Heart right ventricle (tissue), 16 donors: Measurements from ENCODE around the gene LONRF2. TPM values are rescaled to one million over a fixed set of nuclear protein-coding genes. Genes with fewer than 3 reads are reported as not detected.

Experiments
- ATAC-seq, 8 donors: fragments of 200-7000 bp; cut with Tn5 transposase; one replicate each; pipeline ENCODE4 v1.9.1; 2020; ENCODE audit warnings: mild to moderate bottlenecking in 8 of 8, moderate library complexity in 8 of 8, moderate number of reproducible peaks in 1 of 8
- DNase-seq, 2 donors: peaks; one replicate each; pipeline ENCODE4 v3.0.0-alpha.2; 2020
- H3K27ac ChIP-seq, 10 donors: fragments of 200-600 bp; sonication (generic) in 2 of 10; one replicate each; pipeline versions ENCODE4 v1.5.0 to v1.8.0; 2020 to 2022; ENCODE audit warnings: mild to moderate bottlenecking in 3 of 10
- H3K27me3 ChIP-seq, 7 donors: fragments of 200-600 bp; one replicate each; pipeline ENCODE4 v1.8.0; 2021 to 2022; ENCODE audit warnings: mild to moderate bottlenecking in 2 of 7
- H3K36me3 ChIP-seq, 9 donors: fragments of 200-600 bp; sonication (generic) in 1 of 9; one replicate each; pipeline versions ENCODE4 v1.5.0 to v1.8.0; 2020 to 2022; ENCODE audit warnings: mild to moderate bottlenecking in 2 of 9
- H3K4me1 ChIP-seq, 9 donors: fragments of 200-600 bp; sonication (generic) in 1 of 9; one replicate each; pipeline versions ENCODE4 v1.5.0 to v1.8.0; 2020 to 2022; ENCODE audit warnings: mild to moderate bottlenecking in 4 of 9
- H3K4me3 ChIP-seq, 10 donors: fragments of 200-600 bp; sonication (generic) in 2 of 10; one replicate each; pipeline versions ENCODE4 v1.5.0 to v1.8.0; 2020 to 2022; ENCODE audit warnings: mild to moderate bottlenecking in 7 of 10, moderate library complexity in 2 of 10
- H3K9me3 ChIP-seq, 11 donors: fragments of 200-600 bp in 10 of 11; sonication (generic) in 2 of 11; one replicate each; pipeline versions ENCODE4 v1.5.0 to v1.8.0; 2013 to 2022; ENCODE audit warnings: mild to moderate bottlenecking in 2 of 11, control low read depth in 1 of 11, moderate library complexity in 1 of 11
- CTCF ChIP-seq, 9 donors: fragments of 200-600 bp; sonication (generic) in 2 of 9; IDR thresholded peaks; one replicate each; pipeline versions ENCODE4 v1.5.0 to v1.8.0; 2021 to 2022; ENCODE audit warnings: antibody characterized with exemption in 9 of 9, mild to moderate bottlenecking in 5 of 9, moderate library complexity in 1 of 9
- WGBS, 2 donors: extraction: QIAGEN DNeasy Blood & Tissue Kit; methylation state at CpG; one replicate each; pipeline ENCODE4 v1.1.7; 2013; ENCODE audit warnings: inconsistent platforms in 1 of 2; 5-methylcytosine and 5-hydroxymethylcytosine counted together
- intact Hi-C, 10 donors: fragments of 100-400 bp; cut with DNase I; formaldehyde crosslinking; loops; one replicate each; pipeline versions ENCODE4 v1.11.1 to v1.14.2; 2022
- polyA plus RNA-seq, 2 donors: library from polyadenylated mRNA; stranded (reverse); fragments of 200-250 nt; gene quantifications; one replicate each; pipeline ENCODE4 v1.2.3, GENCODE V29; 2013
- total RNA-seq, 10 donors: library from RNA; stranded (reverse); fragmentation: NEBNext Ultra II Directional in 3 of 10; extraction: Animal tissue kit (Norgen Biotek cat#: 25700) in 3 of 10; gene quantifications; one replicate each; pipeline versions ENCODE4 v1.2.1 to v1.2.4, GENCODE V29; 2021 to 2023
- donor health status: Arrhythmogenic right ventricular cardiomyopathy.
- donor health status: ischemic (EF 13 %, LVEDD 7.1; RV severe dilation, severe dysfunction).
- donor health status: healthy with polysubstance abuse.
- donor health status: DM: no; HTN: yes; CAD: no.
- donor health status: DM: no; HTN: no; CAD: no.
- donor health status: ischemic (EF 25% LVEDD 6.9; RV normal size, moderate dysfunction).
- donor health status: ischemic (EF 25% LVEDD 5.7; RV mildly dilated, moderate dysfunction).
- donor health status: healthy.
- donor health status: DM: yes; HTN: yes; CAD: no.
- donor health status: Ischemic cardiomyopathy.
- donor health status: ischemic (EF 35%, LVEDD 5.7; RV mildly dilated, moderate dysfunction).
- donor health status: nonischemic (EF 11% LVEDD 7.7; RV severe dilation, severe dysfunction).
- donor health status: DM: yes; HTN: yes; CAD: no.
- donor health status: PGD.
- donor health status: ischemic (EF 29% LVEDD 5.4; RV normal size, mild dysfunction).
- donor health status: nonischemic (EF 23%, LVEDD 6.1; RV moderate dilation, normal function).

The LONRF2 gene
- total and polyA plus RNA-seq, 12 donors = 0.58 to 33.3 (median 21.4) TPM

- Histone ChIP-seq H3K27ac (peak overlapping the region in 5 of 10 donors; percentile 3 to 59 (median 20)), H3K27me3 (no peaks in the 10 kb centered on the region), H3K36me3 (peaks cover 0 to 38% (median 0%) of the 10 kb centered on the region in 9 donors), H3K4me1 (peaks cover 0 to 11% (median 0%) of the 10 kb centered on the region in 9 donors), H3K4me3 (peak overlapping the region in 3 of 10 donors; percentile 5 to 9 (median 9)), H3K9me3 (no peaks in the 10 kb centered on the region)
- intact Hi-C loops = no loop called here
- ATAC-seq (peak in 6 of 8 donors; percentile 37 to 86 (median 68)), DNase-seq (no peak)
- no peak for TF ChIP-seq CTCF (IDR thresholded peaks at IDR 0.05)
- 42 to 58% methylated on average over 16 of the region's 16 CpGs for WGBS, 2 donors
Measured at GRCh38 chr2:100281521-100282438, 40.5 kb downstream of the LONRF2 start.

- 82 to 84% methylated on average over 17 of the region's 17 CpGs for WGBS, 2 donors
- Histone ChIP-seq H3K27me3 (no peaks in the 10 kb centered on the region), H3K4me3 (no peak overlapping the region), H3K36me3 (peaks cover 0 to 25% (median 0%) of the 10 kb centered on the region in 9 donors), H3K4me1 (peaks cover 0 to 11% (median 0%) of the 10 kb centered on the region in 9 donors), H3K9me3 (no peaks in the 10 kb centered on the region), H3K27ac (no peak overlapping the region)
- no peak for TF ChIP-seq CTCF (IDR thresholded peaks at IDR 0.05)
- no peak for ATAC-seq
- intact Hi-C loops = no loop called here
- DNase-seq = no peak
Measured at GRCh38 chr2:100279586-100280534, 42.4 kb downstream of the LONRF2 start.

GRCh38 chr2:100278986-100279385, 43.3 kb downstream of the LONRF2 start:
- Histone ChIP-seq H3K27ac (no peak overlapping the region), H3K36me3 (peaks cover 0 to 21% (median 0%) of the 10 kb centered on the region in 9 donors), H3K27me3 (no peaks in the 10 kb centered on the region), H3K4me3 (no peak overlapping the region), H3K9me3 (no peaks in the 10 kb centered on the region), H3K4me1 (peaks cover 0 to 11% (median 0%) of the 10 kb centered on the region in 9 donors)
- ATAC-seq (no peak), DNase-seq (no peak)
- WGBS, 2 donors = 83 to 88% methylated on average over 11 of the region's 11 CpGs
- intact Hi-C loops = no loop called here
- TF ChIP-seq CTCF (IDR thresholded peaks at IDR 0.05) = no peak

GRCh38 chr2:100278501-100278900, 43.8 kb downstream of the LONRF2 start:
- no peak for DNase-seq
- peaks cover 0 to 16% (median 0%) of the 10 kb centered on the region in 9 donors for H3K36me3 ChIP-seq
- no peaks in the 10 kb centered on the region for H3K27me3 ChIP-seq
- 85 to 87% methylated on average over 12 of the region's 12 CpGs for WGBS, 2 donors
- no peaks in the 10 kb centered on the region for H3K9me3 ChIP-seq
- peaks cover 0 to 11% (median 0%) of the 10 kb centered on the region in 9 donors for H3K4me1 ChIP-seq
- no peak for ATAC-seq
- intact Hi-C loops = no loop called here
- H3K4me3 ChIP-seq = no peak overlapping the region
- no peak overlapping the region for H3K27ac ChIP-seq
- no peak for TF ChIP-seq CTCF (IDR thresholded peaks at IDR 0.05)
